ACC112 (cell line): Measurements from ENCODE around the gene C1QTNF8.

Experiments
- H2AFZ ChIP-seq: fragments of 200-600 bp; sonication (generic); one replicate; pipeline ENCODE4 v1.6.0; 2017; ENCODE audit warnings: antibody characterized with exemption, low read length; ENCODE audit not compliant: unreplicated experiment
- H3K27ac ChIP-seq: fragments of 200-600 bp; sonication (generic); 2 replicates; pipeline ENCODE4 v1.5.1; 2014; ENCODE audit warnings: low read depth, mild to moderate bottlenecking, antibody characterized with exemption, low read length, moderate library complexity
- H3K27me3 ChIP-seq: fragments of 200-600 bp; sonication (generic); 2 replicates; pipeline ENCODE4 v1.6.1; 2014; ENCODE audit warnings: mild to moderate bottlenecking, antibody characterized with exemption, low read length, moderate library complexity, mixed read lengths; ENCODE audit not compliant: insufficient read depth
- H3K36me3 ChIP-seq: fragments of 200-600 bp; sonication (generic); 2 replicates; pipeline ENCODE4 v1.6.1; 2016; ENCODE audit warnings: mild to moderate bottlenecking, antibody characterized with exemption, low read length, moderate library complexity, mixed read lengths; ENCODE audit not compliant: insufficient read depth
- H3K4me1 ChIP-seq: fragments of 200-600 bp; sonication (generic); one replicate; pipeline ENCODE4 v1.6.1; 2016; ENCODE audit warnings: low read length, mixed read lengths; ENCODE audit not compliant: insufficient read depth, unreplicated experiment, control insufficient read depth
- H3K4me3 ChIP-seq: fragments of 200-600 bp; sonication (generic); 2 replicates; pipeline ENCODE4 v1.5.1; 2014; ENCODE audit warnings: mild to moderate bottlenecking, low read depth, low read length
- H3K79me2 ChIP-seq: fragments of 200-600 bp; sonication (generic); one replicate; pipeline ENCODE4 v1.6.0; 2016; ENCODE audit warnings: low read length; ENCODE audit not compliant: control insufficient read depth, unreplicated experiment, insufficient read depth

Gene C1QTNF8

GRCh38 chr16:1100084-1100800 is 4.2 kb upstream of the C1QTNF8 start:
- no peaks in the 10 kb centered on the region for H3K36me3 ChIP-seq
- H3K27ac ChIP-seq, result no peak overlapping the region
- H3K4me1 ChIP-seq, result peaks cover 6% of the 10 kb centered on the region
- H3K27me3 ChIP-seq, result peaks cover 9% of the 10 kb centered on the region
- H3K79me2 ChIP-seq, result no peaks in the 10 kb centered on the region
- no peak overlapping the region for H2AFZ ChIP-seq
- H3K4me3 ChIP-seq, result no peak overlapping the region

DNA sequence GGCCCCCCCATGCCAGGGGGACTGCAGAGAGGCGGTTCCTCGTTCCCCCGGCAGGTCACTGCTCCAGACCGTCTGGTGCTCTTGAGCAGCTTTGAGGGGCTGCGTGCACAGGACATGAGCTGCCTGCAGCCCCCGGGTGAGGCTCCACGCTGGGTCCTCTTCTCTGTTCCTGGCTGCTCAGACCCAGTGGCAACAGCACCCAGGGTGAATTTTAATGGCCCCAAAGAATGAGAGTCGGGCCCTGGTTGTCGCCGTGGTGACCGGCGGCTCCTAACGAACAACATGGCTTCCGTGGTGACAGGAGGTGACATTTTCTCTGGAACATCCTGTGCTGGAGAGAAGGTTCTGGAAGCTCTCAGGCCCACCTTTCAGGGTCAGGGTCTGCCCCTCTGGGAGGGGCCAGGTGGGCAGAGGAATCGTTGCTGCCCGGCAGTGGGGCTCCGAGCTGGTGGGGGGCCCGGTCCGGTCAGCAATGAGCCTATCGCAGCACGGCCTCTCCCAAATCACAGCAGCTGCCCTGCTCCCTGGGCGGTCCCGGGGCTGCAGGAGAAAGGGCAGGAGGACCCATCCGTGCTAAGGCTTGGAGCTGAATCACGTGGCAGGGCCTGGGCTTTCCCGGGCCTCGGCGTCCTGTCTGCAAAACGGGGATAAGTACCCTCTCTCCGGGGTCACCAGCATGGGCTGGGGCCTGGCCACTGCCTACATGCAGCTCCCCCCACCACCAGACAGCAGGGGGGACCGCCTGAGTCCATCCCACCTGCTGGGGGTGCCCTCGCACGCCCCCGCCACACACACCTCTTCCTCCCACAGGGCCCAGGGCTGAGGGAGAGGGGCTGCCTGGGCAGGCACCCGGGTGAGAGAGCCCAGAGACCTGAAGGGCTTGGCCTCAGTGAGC is 3.4 kb upstream of the C1QTNF8 start:
- no peak overlapping the region for H3K27ac ChIP-seq
- no peak overlapping the region for H3K4me3 ChIP-seq
- peaks cover 6% of the 10 kb centered on the region for H3K4me1 ChIP-seq
- no peaks in the 10 kb centered on the region for H3K79me2 ChIP-seq
- peaks cover 9% of the 10 kb centered on the region for H3K27me3 ChIP-seq
- H2AFZ ChIP-seq, result no peak overlapping the region
- no peaks in the 10 kb centered on the region for H3K36me3 ChIP-seq

GRCh38 chr16:1098266-1098991 is 2.4 kb upstream of the C1QTNF8 start:
- H3K4me1 ChIP-seq, result peaks cover 6% of the 10 kb centered on the region

GRCh38 chr16:1097800-1098199 is 1.8 kb upstream of the C1QTNF8 start:
- Histone ChIP-seq H3K4me1 (peaks cover 6% of the 10 kb centered on the region), H3K79me2 (no peaks in the 10 kb centered on the region), H3K27ac (no peak overlapping the region), H2AFZ (no peak overlapping the region), H3K36me3 (no peaks in the 10 kb centered on the region), H3K4me3 (no peak overlapping the region), H3K27me3 (peaks cover 9% of the 10 kb centered on the region)

More at GRCh38 chr16:1098266-1098991, 2.4 kb upstream of the C1QTNF8 start:
- Histone ChIP-seq H3K4me3 (no peak overlapping the region), H3K79me2 (no peaks in the 10 kb centered on the region), H2AFZ (no peak overlapping the region), H3K27ac (no peak overlapping the region), H3K27me3 (peaks cover 9% of the 10 kb centered on the region), H3K36me3 (no peaks in the 10 kb centered on the region)

DNA sequence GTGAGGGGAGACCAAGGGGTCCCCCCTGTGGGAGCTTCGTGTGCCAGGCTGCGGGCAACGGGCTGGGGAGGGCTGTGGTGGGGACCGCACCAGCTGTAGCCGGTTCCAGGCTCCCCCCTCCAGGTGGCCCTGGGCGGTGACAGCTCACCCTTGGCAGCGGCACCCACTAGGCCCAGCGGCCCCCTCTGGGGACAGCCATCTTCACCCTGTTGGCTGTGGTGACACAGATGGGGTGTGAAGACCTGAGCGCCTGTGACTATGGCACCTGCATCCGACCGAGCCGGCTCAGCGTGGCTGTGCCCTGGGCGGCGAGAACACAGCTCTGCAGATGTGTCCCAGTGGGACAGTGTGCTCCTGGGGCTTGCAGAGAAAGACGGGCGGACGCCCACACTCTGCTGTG is 1.1 kb upstream of the C1QTNF8 start:
- no peak overlapping the region for H3K4me3 ChIP-seq
- H3K27ac ChIP-seq, result no peak overlapping the region
- peaks cover 6% of the 10 kb centered on the region for H3K4me1 ChIP-seq

GRCh38 chr16:1095450-1096168 is 435 bp downstream of the C1QTNF8 start:
- Histone ChIP-seq H3K4me1 (peaks cover 6% of the 10 kb centered on the region), H3K27ac (no peak overlapping the region), H3K79me2 (no peaks in the 10 kb centered on the region), H3K36me3 (no peaks in the 10 kb centered on the region), H3K27me3 (peaks cover 4% of the 10 kb centered on the region; the same call in 1 of the 2 replicates), H2AFZ (no peak overlapping the region), H3K4me3 (no peak overlapping the region)

More for the DNA sequence above, 1.1 kb upstream of the C1QTNF8 start:
- peaks cover 9% of the 10 kb centered on the region for H3K27me3 ChIP-seq
- H3K36me3 ChIP-seq, result no peaks in the 10 kb centered on the region
- no peaks in the 10 kb centered on the region for H3K79me2 ChIP-seq
- H2AFZ ChIP-seq, result no peak overlapping the region

- Histone ChIP-seq H3K79me2 (no peaks in the 10 kb centered on the region), H3K4me1 (peaks cover 6% of the 10 kb centered on the region), H3K36me3 (no peaks in the 10 kb centered on the region), H3K4me3 (no peak overlapping the region), H2AFZ (no peak overlapping the region), H3K27ac (no peak overlapping the region), H3K27me3 (peaks cover 5% of the 10 kb centered on the region)
Observed at GRCh38 chr16:1094601-1095449, 1.2 kb downstream of the C1QTNF8 start.

DNA sequence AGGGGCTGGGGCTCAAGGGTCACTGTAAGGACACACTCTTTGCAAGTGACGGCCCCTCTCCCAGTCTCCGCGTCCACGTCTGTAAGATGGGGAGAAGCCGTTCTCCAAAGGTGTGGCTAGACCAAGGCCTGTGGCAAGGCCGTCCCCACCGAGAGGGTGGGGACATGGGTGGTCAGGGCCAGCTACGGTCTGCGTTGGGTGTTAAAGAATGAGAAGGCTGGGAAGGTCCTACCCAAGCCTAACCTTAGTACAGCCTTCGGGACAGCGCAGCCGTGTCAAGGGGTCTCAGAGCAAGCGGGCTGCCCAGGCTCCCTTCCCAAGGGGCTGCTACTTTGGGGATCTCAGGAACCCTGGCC is 1.9 kb downstream of the C1QTNF8 start:
- H3K27ac ChIP-seq, result no peak overlapping the region
- peaks cover 6% of the 10 kb centered on the region for H3K4me1 ChIP-seq
- no peak overlapping the region for H3K4me3 ChIP-seq
- no peaks in the 10 kb centered on the region for H3K79me2 ChIP-seq
- peaks cover 11% of the 10 kb centered on the region for H3K27me3 ChIP-seq
- H3K36me3 ChIP-seq, result no peaks in the 10 kb centered on the region
- no peak overlapping the region for H2AFZ ChIP-seq

DNA sequence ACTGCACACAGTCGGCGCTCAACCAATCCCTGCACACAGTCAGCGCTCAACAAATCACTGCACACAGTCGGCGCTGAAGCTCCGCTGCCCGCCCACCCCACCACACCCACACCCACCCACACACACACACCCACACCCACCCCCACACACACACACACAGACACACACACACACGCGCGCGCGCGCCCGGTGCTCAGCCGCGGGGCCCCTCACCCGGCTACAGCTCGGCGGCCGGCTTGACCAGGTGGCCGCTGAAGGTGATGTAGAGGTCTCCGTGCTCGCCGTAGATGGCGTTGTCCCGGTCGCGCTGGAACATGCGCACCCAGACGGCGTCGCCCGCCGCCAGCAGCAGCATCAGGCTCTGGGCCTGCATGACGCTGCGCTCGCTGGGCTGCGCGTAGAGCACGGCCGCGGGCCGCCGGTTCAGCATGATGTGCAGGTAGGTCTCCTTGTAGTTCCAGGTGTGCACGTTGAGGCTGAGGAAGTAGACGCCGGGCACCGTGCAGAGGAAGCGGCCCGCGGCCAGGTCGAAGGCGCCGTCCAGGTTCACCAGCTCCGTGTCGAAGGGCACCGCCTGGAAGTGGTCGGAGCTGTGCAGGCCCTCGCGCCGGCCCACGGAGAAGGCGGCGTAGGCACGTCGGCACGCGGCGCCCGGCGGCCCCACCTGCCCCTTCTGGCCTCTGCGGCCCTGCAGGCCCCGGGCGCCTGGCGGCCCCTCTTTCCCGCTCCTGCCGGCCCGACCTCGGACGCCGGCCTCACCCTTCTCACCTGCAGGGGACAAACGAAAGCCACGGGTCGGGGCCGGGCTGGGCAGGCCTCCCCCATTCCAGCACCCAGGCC is 2.5 kb downstream of the C1QTNF8 start:
- Histone ChIP-seq H3K36me3 (no peaks in the 10 kb centered on the region), H3K27ac (no peak overlapping the region), H2AFZ (no peak overlapping the region), H3K4me3 (no peak overlapping the region), H3K79me2 (no peaks in the 10 kb centered on the region), H3K27me3 (peaks cover 17% of the 10 kb centered on the region), H3K4me1 (peaks cover 6% of the 10 kb centered on the region)
